Suprapubic skin (tissue), 4 donors: ENCODE results near the gene SMG7. TPM values are rescaled to one million over a fixed set of nuclear protein-coding genes. Genes with fewer than 3 reads are reported as not detected.
A peak's percentile ranks its signal among the peaks of the same experiment; 100 is the strongest.

Source experiments
- DNase-seq, 2 donors: peaks; one replicate each; pipeline ENCODE4 v3.0.0-alpha.2; 2019; ENCODE audit warnings: low spot score in 2 of 2
- H3K27ac ChIP-seq: fragments of 200-600 bp; sonication (generic); one replicate; pipeline ENCODE4 v1.5.1; 2019
- H3K27me3 ChIP-seq: fragments of 200-600 bp; sonication (generic); one replicate; pipeline ENCODE4 v1.5.1; 2019
- H3K36me3 ChIP-seq: fragments of 200-600 bp; sonication (generic); one replicate; pipeline ENCODE4 v1.5.1; 2019
- H3K4me1 ChIP-seq: fragments of 200-600 bp; sonication (generic); one replicate; pipeline ENCODE4 v1.5.1; 2019
- H3K4me3 ChIP-seq: fragments of 200-600 bp; sonication (generic); one replicate; pipeline ENCODE4 v1.5.1; 2019; ENCODE audit warnings: mild to moderate bottlenecking
- H3K9me3 ChIP-seq: fragments of 200-600 bp; sonication (generic); one replicate; pipeline ENCODE4 v1.5.1; 2019
- CTCF ChIP-seq, 2 donors: fragments of 200-600 bp in 1 of 2; fragments of 450-650 bp in 1 of 2; sonication (generic) in 1 of 2; IDR thresholded peaks; one replicate each; pipeline ENCODE4 v1.5.1; 2016 to 2019; ENCODE audit warnings: antibody characterized with exemption in 2 of 2, mild to moderate bottlenecking in 1 of 2, moderate library complexity in 1 of 2
- EP300 ChIP-seq: sonication (generic); formaldehyde crosslinking; IDR thresholded peaks from one replicate; pipeline ENCODE4 v1.6.1; 2017; ENCODE audit warnings: antibody characterized with exemption
- POLR2A ChIP-seq, 2 donors: fragments of 450-650 bp; IDR thresholded peaks; one replicate each; pipeline ENCODE4 v1.6.1; 2017; ENCODE audit warnings: antibody characterized with exemption in 2 of 2, mild to moderate bottlenecking in 2 of 2, moderate library complexity in 2 of 2
- POLR2AphosphoS5 ChIP-seq, 3 donors: sonication (generic); formaldehyde crosslinking; IDR thresholded peaks; one replicate each; pipeline ENCODE4 v1.6.1; 2017; ENCODE audit warnings: antibody characterized with exemption in 3 of 3
- WGBS: methylation state at CpG from one replicate; pipeline ENCODE4 v1.1.5; 2018; 5-methylcytosine and 5-hydroxymethylcytosine counted together
- total RNA-seq, 4 donors: library from RNA; depleted of rRNA; stranded (reverse); fragments of >200 nt; gene quantifications; one replicate each; pipeline ENCODE4 v1.1.0, GENCODE V29; 2016

Gene SMG7
- total RNA-seq, 4 donors from 2014 or later = 34.4 to 65.3 (median 41.8) TPM

GRCh38 chr1:183589874-183590243 is 117.6 kb downstream of the SMG7 start:
- Histone ChIP-seq H3K4me1 (peaks cover 7% of the 10 kb centered on the region), H3K36me3 (no peaks in the 10 kb centered on the region), H3K27ac (peak overlapping the region; percentile 76), H3K9me3 (no peaks in the 10 kb centered on the region), H3K27me3 (no peaks in the 10 kb centered on the region), H3K4me3 (peak overlapping the region; percentile 19)
- TF ChIP-seq POLR2A (IDR thresholded peaks at IDR 0.05) = no peak
- no peak for TF ChIP-seq EP300
- no peak for TF ChIP-seq CTCF (IDR thresholded peaks at IDR 0.05)
- no peak for TF ChIP-seq POLR2AphosphoS5 (IDR thresholded peaks at IDR 0.05)
- WGBS = 78% methylated on average over 4 of the region's 4 CpGs
- no peak for DNase-seq

DNA sequence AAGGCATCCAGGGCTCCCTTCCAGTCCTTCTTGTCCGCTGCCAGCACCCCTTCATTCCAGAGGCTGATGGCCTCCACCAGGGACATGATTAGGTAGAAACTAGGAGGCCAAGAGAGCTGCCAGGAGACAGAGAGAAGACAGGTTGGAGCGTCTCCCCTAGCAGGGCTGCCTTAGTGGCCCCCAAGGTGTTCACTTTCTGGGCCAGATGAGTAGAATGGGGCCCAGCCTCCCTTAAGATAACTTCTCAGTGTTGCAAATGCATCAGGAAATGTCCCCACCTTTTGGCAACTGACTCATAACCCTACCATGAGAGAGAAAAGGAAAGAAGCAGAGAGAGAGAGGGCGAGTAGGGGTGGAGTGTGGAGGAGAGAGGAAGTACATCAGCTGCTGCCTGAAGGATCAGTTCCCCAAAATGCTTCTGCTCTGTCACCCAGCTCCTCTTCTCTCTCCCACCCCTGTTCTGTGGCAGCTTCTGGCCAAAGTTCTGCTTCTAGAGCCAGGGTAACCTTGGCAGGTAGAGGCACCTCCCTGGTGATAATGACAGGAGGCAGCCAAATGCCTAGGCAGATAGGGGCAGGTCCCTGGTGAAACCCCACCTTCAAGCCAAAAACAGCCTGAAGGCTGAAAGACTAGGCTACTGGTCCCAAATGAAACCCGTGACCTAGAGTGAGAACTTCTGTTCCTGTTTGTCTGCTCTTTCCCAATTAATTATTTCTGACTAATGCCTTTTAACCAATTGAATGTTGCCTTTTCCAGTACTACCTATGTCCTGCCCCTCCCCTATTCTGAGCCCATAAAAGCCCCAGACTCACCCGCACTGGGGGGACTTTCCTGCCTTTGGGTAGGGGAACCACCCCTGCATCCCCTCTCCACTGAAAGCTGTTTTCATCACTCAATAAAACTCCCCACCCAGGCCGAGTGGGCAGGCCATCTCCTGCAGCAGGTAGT is 118.2 kb downstream of the SMG7 start, which contains the start of gene NCF2:
NCF2 (minus strand) TSS at position 216 of the 948 bp plus-strand sequence; CDS start at position 86, 130 bp downstream.
- Histone ChIP-seq H3K4me1 (peaks cover 7% of the 10 kb centered on the region), H3K4me3 (peak within 1 kb of the TSS; percentile 19), H3K27ac (peak within 1 kb of the TSS; percentile 76), H3K36me3 (no peaks in the 10 kb centered on the region), H3K9me3 (no peaks in the 10 kb centered on the region), H3K27me3 (no peaks in the 10 kb centered on the region)
- WGBS = 69% methylated on average over 6 of the region's 6 CpGs
- no peak for DNase-seq
- TF ChIP-seq CTCF (IDR thresholded peaks at IDR 0.05) (no peak), EP300 (no peak), POLR2A (IDR thresholded peaks at IDR 0.05) (no peak), POLR2AphosphoS5 (IDR thresholded peaks at IDR 0.05) (no peak)

DNA sequence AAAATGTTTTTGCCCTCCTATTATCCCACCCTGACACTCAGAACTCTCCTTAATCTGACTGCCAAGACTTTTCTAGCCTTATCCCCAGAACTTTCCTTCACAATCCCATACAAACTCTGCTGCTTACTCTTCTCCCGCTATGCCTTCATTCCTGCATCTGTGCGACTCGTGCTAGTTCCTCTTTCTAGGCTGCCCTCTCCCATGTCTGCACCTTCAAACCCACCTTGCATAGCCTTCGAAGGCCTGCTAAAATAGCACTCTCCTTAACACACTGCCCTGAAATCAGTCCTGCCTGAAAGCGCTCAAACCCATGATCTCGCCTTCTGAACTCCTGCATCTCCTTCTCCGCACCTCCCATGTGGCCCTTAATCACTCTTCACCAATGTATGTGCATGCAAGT is 120.4 kb downstream of the SMG7 start:
- no peak overlapping the region for H3K27ac ChIP-seq
- no peak for DNase-seq
- H3K27me3 ChIP-seq = no peaks in the 10 kb centered on the region
- no peaks in the 10 kb centered on the region for H3K9me3 ChIP-seq
- no peaks in the 10 kb centered on the region for H3K36me3 ChIP-seq
- H3K4me3 ChIP-seq = no peak overlapping the region
- WGBS = 90% methylated on average over 7 of the region's 7 CpGs
- peaks cover 8% of the 10 kb centered on the region for H3K4me1 ChIP-seq
- TF ChIP-seq POLR2A (IDR thresholded peaks at IDR 0.05) = no peak
- TF ChIP-seq CTCF (IDR thresholded peaks at IDR 0.05) = no peak
- TF ChIP-seq EP300 = no peak
- no peak for TF ChIP-seq POLR2AphosphoS5 (IDR thresholded peaks at IDR 0.05)

- Histone ChIP-seq H3K4me1 (peaks cover 10% of the 10 kb centered on the region), H3K9me3 (no peaks in the 10 kb centered on the region), H3K27me3 (no peaks in the 10 kb centered on the region), H3K4me3 (no peak overlapping the region), H3K36me3 (no peaks in the 10 kb centered on the region), H3K27ac (no peak overlapping the region)
- no peak for DNase-seq
- TF ChIP-seq POLR2AphosphoS5 (IDR thresholded peaks at IDR 0.05) (no peak), CTCF (IDR thresholded peaks at IDR 0.05) (no peak), POLR2A (IDR thresholded peaks at IDR 0.05) (no peak), EP300 (no peak)
- WGBS = 68% methylated on average over 3 of the region's 3 CpGs
These were observed 121.1 kb downstream of the SMG7 start for GRCh38 chr1:183593356-183593755.

- H3K27ac ChIP-seq = no peak overlapping the region
- H3K4me3 ChIP-seq = no peak overlapping the region
- H3K27me3 ChIP-seq = no peaks in the 10 kb centered on the region
- 100% methylated on average over 2 of the region's 2 CpGs for WGBS
- TF ChIP-seq CTCF (IDR thresholded peaks at IDR 0.05) (no peak), POLR2AphosphoS5 (IDR thresholded peaks at IDR 0.05) (no peak), EP300 (no peak), POLR2A (IDR thresholded peaks at IDR 0.05) (no peak)
- no peak for DNase-seq
- no peaks in the 10 kb centered on the region for H3K36me3 ChIP-seq
- peaks cover 3% of the 10 kb centered on the region for H3K4me1 ChIP-seq
- H3K9me3 ChIP-seq = no peaks in the 10 kb centered on the region
These were observed 123.2 kb downstream of the SMG7 start for GRCh38 chr1:183595537-183595936.
